GM12865 (cell line): ENCODE data around the gene NDOR1.
A peak's percentile ranks its signal among the peaks of the same experiment; 100 is the strongest.

ENCODE experiments used
- DNase-seq: peaks from one replicate; pipeline ENCODE4 v3.0.0; 2010; ENCODE audit warnings: low read depth
- H3K4me3 ChIP-seq: 2 replicates; pipeline ENCODE4 v1.5.1; 2011; ENCODE audit warnings: mild to moderate bottlenecking, low read depth, low read length, control low read depth
- CTCF ChIP-seq: IDR thresholded peaks from 2 replicates; pipeline ENCODE4 v1.5.1; 2011; ENCODE audit warnings: low read length, control low read depth, low read depth, inconsistent platforms; ENCODE audit not compliant: insufficient read depth; ENCODE audit errors: missing control alignments

Gene NDOR1

GRCh38 chr9:137218212-137218753 is 12.8 kb downstream of the NDOR1 start:
- TF ChIP-seq CTCF: no peak
- no peak overlapping the region for H3K4me3 ChIP-seq

GRCh38 chr9:137218754-137219271 is 13.3 kb downstream of the NDOR1 start:
- no peak for TF ChIP-seq CTCF
- no peak for DNase-seq
- H3K4me3 ChIP-seq: no peak overlapping the region

More at GRCh38 chr9:137218212-137218753, 12.8 kb downstream of the NDOR1 start:
- no peak for DNase-seq

DNA sequence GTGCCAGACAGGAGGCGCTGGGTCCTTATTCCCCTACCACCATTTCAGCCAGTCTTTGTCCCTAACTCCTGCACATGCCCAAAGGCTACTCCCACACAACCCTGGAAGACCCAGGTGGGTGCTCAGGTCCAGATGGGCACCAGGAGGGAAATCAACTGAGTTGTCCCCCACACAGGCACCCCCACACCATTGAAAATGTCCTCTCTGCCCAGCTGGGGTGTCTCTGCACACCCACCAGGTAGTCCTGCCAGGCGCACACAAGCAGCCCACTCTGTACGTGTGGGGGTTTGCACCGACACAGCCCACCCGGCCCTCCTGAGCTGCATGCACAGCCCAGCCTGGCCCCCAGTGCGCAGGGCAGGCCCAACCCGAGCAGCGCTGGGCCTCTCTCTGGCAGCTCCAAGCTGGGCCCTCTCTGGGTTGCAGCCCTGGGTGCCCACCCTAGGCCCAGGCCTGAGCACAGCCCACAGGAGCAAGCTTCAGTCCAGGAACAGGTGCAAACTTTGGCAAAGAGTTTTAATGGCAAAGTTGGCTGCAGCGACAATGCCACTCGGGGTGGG is 14.3 kb downstream of the NDOR1 start:
- no peak for TF ChIP-seq CTCF
- no peak for DNase-seq
- H3K4me3 ChIP-seq: no peak overlapping the region

DNA sequence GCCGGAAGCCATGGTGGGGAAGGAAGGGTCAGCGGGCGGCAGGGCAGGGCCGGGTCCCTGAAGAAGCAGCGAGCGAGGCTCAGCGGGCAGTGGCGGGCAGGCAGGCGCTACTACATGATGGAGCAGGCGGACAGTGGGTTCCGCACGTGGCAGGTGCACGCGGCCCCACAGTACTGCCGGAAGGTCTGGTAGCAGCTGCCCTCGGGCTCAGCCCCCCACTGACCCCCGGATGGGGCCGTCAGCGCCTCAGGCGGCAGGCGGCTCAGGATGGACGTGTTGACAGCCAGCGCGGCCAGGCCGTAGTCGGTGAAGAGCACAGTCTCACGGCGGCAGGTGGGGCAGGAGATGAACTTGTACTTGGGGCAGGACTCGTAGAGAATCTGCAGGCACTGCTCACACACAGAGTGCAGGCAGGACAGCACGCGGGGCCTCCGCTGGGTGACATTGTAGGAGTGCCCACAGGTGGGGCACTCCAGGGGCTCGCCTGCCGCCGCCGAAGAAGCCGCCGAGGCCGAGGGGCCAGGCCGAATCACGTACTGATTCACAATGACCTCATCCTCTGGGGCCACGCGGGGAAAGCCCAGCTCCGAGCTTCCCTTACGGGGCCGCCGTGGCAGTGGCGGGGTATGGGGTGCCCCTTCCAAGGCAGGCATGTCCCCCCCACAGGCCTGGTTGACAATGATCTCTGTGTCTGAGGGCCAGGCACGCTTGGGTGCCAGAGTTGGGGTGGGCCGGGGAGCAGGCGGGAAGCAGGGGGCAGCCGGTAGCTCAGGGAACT is 15.0 kb downstream of the NDOR1 start:
- TF ChIP-seq CTCF: no peak
- DNase-seq: no peak
- no peak overlapping the region for H3K4me3 ChIP-seq

DNA sequence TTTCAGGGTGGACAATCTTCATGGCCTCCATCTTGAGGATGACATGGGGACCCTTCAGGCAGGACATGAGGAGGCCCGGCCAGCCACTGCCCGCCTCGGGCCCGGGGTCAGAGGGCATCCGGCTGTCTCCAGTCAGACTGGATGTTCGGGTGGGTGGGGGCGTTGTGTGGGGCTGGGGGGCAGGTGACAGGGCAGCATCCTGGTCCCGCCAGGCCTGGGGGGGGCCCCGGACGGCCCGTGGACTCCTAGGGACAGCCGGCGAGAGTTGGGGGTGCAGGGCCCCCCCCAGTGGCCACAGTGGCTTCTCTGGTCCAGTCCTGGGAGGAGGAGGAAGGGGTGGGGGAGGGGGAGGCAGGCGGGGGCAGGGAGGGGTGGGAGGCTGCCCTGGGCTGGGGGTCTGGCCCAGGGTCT is 15.6 kb downstream of the NDOR1 start:
- DNase-seq: no peak
- H3K4me3 ChIP-seq: no peak overlapping the region
- no peak for TF ChIP-seq CTCF

DNA sequence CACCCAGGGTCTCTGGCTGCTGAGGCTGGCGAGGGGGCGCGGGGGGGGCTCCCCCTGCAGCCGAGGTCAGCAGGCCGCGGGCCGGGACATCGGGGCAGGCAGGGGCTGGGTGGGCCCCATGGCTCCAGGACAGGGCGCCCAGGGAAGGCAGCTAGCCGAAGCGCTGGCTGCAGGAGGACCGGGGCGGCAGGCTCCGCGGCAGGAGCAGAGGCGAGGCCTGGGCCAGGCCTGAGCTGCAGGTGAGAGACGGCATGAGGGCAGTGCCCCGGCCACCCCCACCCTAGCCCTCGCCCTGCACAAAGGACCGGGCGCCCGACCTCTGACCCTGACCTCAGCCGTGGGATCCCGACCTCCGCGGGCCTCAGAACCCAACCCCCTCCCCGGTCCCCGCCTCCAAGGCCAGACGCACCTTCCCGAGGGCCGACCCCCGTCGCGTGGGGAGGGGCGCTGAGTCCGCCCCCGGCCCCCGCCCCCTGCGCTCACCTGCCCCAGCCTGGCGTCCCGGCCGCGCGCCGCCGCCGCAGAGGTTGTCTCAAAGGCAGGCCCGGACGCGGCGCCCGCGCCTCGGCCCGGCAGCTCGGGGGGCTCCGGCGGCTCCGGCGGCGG is 16.1 kb downstream of the NDOR1 start:
- H3K4me3 ChIP-seq: peak overlapping the region; percentile 46
- no peak for TF ChIP-seq CTCF
- DNase-seq: no peak
